Erythroblast (primary cell): ENCODE measurements around the gene SPATA31D1.

Experiments used
- GATA1 ChIP-seq: IDR thresholded peaks from 2 replicates; pipeline ENCODE4 v1.6.1; 2011; ENCODE audit warnings: low read depth, mild to moderate bottlenecking, control low read depth, low read length, moderate library complexity
- POLR2A ChIP-seq: IDR thresholded peaks from 2 replicates; pipeline ENCODE4 v1.6.1; 2011; ENCODE audit warnings: mild to moderate bottlenecking, low read length

GRCh38 chr9:82038897-82039296, 50.3 kb downstream of the SPATA31D1 start:
- TF ChIP-seq POLR2A, result no peak
- no peak for TF ChIP-seq GATA1
